ENCODE results near the gene MAPT.

Gene MAPT

DNA sequence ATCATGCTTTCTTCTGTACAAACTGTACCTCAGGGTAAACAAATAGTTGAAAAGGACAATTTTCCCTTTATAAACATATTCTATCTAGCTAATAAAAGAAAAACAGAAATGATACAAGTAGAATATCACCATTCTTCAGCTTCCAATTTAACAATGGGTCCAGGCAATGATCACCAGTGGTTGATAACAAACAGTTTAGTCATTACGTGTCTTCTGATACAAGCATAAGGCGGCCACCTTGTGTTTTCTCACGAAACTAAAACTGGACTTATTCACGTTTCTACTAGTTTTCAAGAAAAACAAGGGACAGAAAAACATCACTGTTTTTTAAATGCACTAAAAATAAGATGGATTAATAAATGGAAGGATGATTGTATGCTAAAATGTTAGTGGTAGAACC, 163.0 kb downstream of the MAPT start:
- DNase-seq (ENCODE audit: low read depth): no peak

DNA sequence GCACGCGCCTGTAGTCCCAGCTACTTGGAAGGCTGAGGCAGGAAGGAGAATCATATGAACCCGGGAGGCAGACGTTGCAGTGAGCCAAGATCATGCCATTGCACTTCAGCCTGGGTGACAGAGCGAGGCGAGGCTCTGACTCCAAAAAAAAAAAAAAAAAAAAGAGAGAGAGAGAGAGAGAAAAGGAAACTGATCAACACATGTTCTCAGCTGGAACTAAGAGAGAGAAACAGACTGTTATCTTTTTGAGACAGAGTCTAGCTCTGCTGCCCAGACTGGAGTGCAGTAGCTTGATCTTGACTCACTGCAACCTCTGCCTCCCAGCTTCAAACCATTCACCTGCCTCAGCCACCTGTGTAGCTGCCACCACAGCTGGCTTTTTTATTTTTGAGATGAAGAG, 165.1 kb downstream of the MAPT start:
- no peak for DNase-seq (ENCODE audit: low read depth)

DNA sequence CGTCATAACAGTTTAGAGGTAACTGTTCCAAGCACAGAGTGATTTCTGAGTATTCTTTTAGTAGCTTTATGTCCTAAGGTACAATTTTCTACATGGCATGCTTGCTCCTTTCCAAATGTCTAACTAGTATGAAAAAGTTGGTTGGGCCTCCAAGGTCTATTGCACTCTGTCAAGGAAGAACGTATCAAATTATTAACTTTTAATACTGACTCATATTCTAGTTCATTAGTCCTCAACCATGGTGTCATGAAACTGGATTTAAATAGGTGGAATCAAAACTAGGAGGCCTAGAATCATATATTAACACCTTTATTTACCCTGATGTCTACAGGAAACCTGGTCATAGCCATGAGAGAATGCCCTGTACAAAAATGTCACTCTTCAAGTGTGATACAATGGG, 166.1 kb downstream of the MAPT start:
- no peak for DNase-seq (ENCODE audit: low read depth)

DNA sequence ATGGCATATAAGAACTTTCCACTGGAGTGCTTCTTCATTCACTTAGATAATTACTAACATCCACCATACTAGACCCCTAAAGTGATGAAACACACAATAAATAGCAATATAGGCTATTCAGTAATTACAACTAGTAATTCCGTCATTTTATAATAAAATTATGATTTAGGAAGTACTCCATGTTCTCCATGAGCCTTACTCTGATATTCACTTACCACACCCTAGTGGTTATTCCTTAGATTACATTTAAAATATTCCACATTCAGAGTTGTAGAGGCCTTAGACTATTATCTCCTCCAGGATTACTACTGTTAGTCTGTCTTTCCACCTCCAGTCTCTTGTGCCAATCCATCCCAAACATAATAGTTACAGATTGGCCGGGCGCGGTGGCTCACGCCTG, 167.1 kb downstream of the MAPT start:
- DNase-seq (ENCODE audit: low read depth): no peak

DNA sequence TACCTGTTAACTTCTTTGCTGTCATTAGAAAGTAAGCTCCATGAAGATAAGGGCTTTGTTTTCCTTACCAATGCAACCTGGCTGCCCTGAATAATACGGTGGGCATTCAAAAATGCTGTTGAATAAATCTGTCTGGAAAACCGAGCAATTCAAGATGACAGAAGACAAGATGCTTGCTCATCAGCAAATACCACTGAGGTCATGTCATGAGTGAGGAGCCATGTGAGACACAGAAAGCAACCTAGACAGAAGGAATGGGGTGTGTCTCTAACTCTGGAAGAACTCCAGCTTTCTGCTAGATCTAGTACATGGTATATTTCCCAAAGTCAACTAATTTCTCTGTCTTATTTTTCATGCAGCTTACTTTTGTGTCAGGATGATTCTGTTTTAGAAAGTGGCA, 168.9 kb downstream of the MAPT start:
- DNase-seq (ENCODE audit: low read depth): no peak

DNA sequence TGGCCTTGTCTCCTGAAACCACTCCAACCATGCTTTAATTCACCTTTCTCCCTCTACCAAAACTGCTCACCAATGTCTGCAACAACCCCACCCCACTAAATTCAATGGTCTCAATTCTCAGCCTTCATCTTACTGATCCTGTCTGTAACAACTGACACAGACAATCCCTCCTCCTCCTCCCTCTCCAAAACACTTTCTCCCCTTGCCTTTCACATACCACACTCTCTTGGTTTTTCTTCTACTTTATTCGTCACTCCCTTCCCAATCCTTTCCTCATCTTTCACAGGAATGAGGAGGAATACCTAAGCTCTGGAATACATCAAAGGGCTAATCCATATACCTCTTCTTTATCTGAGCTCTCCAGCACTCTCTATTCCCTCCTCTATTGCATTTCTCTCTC, 170.1 kb downstream of the MAPT start:
- no peak for DNase-seq (ENCODE audit: low read depth)

DNA sequence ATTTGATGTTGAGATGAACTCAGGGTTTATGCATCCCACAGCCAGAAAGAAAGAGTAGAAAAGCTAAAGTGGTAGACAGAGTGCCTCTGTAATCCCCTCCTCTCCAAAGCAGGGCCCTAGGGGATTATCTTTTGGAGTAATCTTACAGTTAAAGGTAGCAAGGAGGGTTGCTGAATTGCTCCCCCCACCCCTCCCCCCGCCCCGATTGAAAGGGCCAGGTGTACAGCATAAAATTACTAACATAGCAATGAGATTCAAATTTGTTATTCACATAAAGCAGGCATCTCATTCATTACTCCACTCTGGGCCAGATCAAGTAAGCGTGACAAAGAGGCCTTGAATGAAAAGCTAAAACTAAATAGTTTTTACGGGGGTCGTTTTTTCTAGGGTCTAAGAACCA, 177.4 kb downstream of the MAPT start:
- DNase-seq (ENCODE audit: low read depth): no peak

DNA sequence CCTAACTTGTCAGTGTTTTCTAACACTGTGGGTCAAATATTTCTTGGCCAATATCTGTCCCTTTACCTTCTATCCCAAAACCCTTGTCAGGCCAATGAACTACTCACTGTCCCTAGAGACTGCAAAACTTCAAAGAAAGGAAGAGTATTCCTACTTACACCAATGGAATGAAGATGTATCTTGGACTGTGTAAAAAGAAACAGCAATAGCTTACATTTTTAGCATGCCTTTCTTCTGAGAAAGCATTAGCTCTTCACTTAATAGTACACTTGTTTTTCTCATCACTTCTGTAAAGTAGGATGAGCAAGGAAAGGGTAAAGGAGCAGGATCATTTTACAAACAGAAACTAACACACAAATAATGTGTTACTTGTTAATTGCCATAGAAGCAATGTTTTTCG, 178.6 kb downstream of the MAPT start:
- DNase-seq (ENCODE audit: low read depth): no peak

DNA sequence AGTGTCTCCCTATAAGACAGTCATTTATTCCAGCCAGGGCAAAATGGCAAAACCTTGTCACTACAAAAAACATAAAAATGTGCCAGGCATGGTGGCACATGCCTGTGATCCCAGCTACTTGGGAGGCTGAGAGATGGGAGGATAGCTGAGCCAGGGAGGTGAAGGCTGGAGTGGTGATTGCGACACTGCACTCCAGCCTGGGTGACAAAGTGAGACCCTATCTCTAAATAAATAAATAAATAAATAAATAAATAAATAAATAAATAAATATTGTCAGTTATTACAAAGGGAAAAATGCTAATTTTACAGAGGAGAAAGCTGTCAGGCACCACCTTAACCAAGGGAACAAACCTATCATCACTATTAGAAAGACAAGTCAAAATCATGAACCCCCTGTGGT, 180.2 kb downstream of the MAPT start:
- no peak for DNase-seq (ENCODE audit: low read depth)
